ENCODE measurements around the gene NPIPB6. TPM values are rescaled to one million over a fixed set of nuclear protein-coding genes. Genes with fewer than 3 reads are reported as not detected.

Gene NPIPB6
- total and polyA plus RNA-seq, 2 experiments from 2014 or later, result 1.5 to 1.8 TPM

DNA sequence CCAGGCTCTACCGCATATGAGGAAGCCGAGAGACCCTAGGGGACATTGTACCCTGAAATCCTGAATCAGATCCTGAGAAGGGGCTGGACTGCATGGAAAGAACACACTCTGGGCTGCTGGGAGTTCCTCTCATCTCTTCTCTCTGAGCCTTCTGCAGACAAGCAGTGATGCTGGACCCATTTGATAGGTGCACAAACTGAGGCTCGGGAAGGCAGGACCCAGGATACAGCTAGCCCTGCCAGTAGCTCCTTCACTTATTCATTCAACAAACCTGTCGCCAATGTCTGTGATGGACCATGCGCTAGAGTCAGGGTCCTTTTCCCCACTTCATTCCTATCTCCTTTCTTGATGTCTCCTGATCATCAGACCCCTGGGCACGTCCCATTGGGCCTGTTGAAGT lies 69.1 kb downstream of the NPIPB6 start:
- H3K9me2 ChIP-seq (ENCODE audit: insufficient read depth), result no peaks in the 10 kb centered on the region
- peaks cover 26% of the 10 kb centered on the region for H4K20me1 ChIP-seq (replicated peaks; ENCODE audit: insufficient read depth)
- no peaks in the 10 kb centered on the region for H3K27me3 ChIP-seq (ENCODE audit: insufficient read depth)
- Mint-ChIP-seq H3K36me3 (ENCODE audit: low read depth) (peaks cover 32% of the 10 kb centered on the region), H3K27ac (no peak overlapping the region), H3K4me3 (peak overlapping the region; percentile 98), H3K4me1 (peaks cover 54% of the 10 kb centered on the region), H3K27me3 (ENCODE audit: insufficient read depth, low read depth, poor library complexity) (peaks cover 24% of the 10 kb centered on the region), H3K9me3 (no peaks in the 10 kb centered on the region)
- no peak for DNase-seq (ENCODE audit: low spot score)
- peak overlapping the region; percentile 99 for H3K4me2 ChIP-seq
- peaks cover 30% of the 10 kb centered on the region for H3K4me1 ChIP-seq (ENCODE audit: insufficient read depth)
- peaks cover 85% of the 10 kb centered on the region for H3K79me2 ChIP-seq (replicated peaks; ENCODE audit: insufficient read depth)
- 0 out of 2 replicates have a peak, but pooled peaks cover 13% of the 10 kb centered on the region for H3F3A ChIP-seq (replicated peaks; ENCODE audit: low read depth)
- TF ChIP-seq EZH2phosphoT487 (IDR thresholded peaks at IDR 0.05; ENCODE audit: unreplicated experiment) (no peak), EZH2 (IDR thresholded peaks at IDR 0.05; ENCODE audit: low read depth, unreplicated experiment) (no peak), CREB1 (CRISPR knock-in tag; IDR thresholded peaks at IDR 0.05; ENCODE audit: low read depth) (no peak), ZNF331 (CRISPR knock-in tag; IDR thresholded peaks at IDR 0.05; ENCODE audit: low read depth) (no peak), JUNB (IDR thresholded peaks at IDR 0.05; ENCODE audit: unreplicated experiment) (no peak), ZNF114 (CRISPR knock-in tag; IDR thresholded peaks at IDR 0.05) (no peak)
- TF ChIP-seq, protein P1, sequence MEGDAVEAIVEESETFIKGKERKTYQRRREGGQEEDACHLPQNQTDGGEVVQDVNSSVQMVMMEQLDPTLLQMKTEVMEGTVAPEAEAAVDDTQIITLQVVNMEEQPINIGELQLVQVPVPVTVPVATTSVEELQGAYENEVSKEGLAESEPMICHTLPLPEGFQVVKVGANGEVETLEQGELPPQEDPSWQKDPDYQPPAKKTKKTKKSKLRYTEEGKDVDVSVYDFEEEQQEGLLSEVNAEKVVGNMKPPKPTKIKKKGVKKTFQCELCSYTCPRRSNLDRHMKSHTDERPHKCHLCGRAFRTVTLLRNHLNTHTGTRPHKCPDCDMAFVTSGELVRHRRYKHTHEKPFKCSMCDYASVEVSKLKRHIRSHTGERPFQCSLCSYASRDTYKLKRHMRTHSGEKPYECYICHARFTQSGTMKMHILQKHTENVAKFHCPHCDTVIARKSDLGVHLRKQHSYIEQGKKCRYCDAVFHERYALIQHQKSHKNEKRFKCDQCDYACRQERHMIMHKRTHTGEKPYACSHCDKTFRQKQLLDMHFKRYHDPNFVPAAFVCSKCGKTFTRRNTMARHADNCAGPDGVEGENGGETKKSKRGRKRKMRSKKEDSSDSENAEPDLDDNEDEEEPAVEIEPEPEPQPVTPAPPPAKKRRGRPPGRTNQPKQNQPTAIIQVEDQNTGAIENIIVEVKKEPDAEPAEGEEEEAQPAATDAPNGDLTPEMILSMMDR (conservative IDR thresholded peaks at IDR 0.05; ENCODE audit: low read depth in 2 of 2), result no peak
- TF ChIP-seq, protein P2, sequence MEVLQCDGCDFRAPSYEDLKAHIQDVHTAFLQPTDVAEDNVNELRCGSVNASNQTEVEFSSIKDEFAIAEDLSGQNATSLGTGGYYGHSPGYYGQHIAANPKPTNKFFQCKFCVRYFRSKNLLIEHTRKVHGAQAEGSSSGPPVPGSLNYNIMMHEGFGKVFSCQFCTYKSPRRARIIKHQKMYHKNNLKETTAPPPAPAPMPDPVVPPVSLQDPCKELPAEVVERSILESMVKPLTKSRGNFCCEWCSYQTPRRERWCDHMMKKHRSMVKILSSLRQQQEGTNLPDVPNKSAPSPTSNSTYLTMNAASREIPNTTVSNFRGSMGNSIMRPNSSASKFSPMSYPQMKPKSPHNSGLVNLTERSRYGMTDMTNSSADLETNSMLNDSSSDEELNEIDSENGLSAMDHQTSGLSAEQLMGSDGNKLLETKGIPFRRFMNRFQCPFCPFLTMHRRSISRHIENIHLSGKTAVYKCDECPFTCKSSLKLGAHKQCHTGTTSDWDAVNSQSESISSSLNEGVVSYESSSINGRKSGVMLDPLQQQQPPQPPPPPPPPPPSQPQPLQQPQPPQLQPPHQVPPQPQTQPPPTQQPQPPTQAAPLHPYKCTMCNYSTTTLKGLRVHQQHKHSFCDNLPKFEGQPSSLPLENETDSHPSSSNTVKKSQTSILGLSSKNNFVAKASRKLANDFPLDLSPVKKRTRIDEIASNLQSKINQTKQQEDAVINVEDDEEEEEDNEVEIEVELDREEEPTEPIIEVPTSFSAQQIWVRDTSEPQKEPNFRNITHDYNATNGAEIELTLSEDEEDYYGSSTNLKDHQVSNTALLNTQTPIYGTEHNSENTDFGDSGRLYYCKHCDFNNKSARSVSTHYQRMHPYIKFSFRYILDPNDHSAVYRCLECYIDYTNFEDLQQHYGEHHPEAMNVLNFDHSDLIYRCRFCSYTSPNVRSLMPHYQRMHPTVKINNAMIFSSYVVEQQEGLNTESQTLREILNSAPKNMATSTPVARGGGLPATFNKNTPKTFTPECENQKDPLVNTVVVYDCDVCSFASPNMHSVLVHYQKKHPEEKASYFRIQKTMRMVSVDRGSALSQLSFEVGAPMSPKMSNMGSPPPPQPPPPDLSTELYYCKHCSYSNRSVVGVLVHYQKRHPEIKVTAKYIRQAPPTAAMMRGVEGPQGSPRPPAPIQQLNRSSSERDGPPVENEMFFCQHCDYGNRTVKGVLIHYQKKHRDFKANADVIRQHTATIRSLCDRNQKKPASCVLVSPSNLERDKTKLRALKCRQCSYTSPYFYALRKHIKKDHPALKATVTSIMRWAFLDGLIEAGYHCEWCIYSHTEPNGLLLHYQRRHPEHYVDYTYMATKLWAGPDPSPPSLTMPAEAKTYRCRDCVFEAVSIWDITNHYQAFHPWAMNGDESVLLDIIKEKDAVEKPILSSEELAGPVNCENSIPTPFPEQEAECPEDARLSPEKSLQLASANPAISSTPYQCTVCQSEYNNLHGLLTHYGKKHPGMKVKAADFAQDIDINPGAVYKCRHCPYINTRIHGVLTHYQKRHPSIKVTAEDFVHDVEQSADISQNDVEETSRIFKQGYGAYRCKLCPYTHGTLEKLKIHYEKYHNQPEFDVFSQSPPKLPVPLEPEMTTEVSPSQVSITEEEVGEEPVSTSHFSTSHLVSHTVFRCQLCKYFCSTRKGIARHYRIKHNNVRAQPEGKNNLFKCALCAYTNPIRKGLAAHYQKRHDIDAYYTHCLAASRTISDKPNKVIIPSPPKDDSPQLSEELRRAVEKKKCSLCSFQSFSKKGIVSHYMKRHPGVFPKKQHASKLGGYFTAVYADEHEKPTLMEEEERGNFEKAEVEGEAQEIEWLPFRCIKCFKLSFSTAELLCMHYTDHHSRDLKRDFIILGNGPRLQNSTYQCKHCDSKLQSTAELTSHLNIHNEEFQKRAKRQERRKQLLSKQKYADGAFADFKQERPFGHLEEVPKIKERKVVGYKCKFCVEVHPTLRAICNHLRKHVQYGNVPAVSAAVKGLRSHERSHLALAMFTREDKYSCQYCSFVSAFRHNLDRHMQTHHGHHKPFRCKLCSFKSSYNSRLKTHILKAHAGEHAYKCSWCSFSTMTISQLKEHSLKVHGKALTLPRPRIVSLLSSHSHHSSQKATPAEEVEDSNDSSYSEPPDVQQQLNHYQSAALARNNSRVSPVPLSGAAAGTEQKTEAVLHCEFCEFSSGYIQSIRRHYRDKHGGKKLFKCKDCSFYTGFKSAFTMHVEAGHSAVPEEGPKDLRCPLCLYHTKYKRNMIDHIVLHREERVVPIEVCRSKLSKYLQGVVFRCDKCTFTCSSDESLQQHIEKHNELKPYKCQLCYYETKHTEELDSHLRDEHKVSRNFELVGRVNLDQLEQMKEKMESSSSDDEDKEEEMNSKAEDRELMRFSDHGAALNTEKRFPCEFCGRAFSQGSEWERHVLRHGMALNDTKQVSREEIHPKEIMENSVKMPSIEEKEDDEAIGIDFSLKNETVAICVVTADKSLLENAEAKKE (CRISPR knock-in tag; IDR thresholded peaks at IDR 0.05), result no peak
- TF ChIP-seq, protein P3, sequence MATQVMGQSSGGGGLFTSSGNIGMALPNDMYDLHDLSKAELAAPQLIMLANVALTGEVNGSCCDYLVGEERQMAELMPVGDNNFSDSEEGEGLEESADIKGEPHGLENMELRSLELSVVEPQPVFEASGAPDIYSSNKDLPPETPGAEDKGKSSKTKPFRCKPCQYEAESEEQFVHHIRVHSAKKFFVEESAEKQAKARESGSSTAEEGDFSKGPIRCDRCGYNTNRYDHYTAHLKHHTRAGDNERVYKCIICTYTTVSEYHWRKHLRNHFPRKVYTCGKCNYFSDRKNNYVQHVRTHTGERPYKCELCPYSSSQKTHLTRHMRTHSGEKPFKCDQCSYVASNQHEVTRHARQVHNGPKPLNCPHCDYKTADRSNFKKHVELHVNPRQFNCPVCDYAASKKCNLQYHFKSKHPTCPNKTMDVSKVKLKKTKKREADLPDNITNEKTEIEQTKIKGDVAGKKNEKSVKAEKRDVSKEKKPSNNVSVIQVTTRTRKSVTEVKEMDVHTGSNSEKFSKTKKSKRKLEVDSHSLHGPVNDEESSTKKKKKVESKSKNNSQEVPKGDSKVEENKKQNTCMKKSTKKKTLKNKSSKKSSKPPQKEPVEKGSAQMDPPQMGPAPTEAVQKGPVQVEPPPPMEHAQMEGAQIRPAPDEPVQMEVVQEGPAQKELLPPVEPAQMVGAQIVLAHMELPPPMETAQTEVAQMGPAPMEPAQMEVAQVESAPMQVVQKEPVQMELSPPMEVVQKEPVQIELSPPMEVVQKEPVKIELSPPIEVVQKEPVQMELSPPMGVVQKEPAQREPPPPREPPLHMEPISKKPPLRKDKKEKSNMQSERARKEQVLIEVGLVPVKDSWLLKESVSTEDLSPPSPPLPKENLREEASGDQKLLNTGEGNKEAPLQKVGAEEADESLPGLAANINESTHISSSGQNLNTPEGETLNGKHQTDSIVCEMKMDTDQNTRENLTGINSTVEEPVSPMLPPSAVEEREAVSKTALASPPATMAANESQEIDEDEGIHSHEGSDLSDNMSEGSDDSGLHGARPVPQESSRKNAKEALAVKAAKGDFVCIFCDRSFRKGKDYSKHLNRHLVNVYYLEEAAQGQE (IDR thresholded peaks at IDR 0.05; ENCODE audit: unreplicated experiment), result no peak
- H3K27ac ChIP-seq (ENCODE audit: low read depth), result no peak overlapping the region
- peak overlapping the region; percentile 100 for H3K4me3 ChIP-seq
- H3K36me3 ChIP-seq (ENCODE audit: insufficient read depth), result peaks cover 4% of the 10 kb centered on the region; the same call in 1 of the 2 replicates
- ATAC-seq, result no peak
- H2AFZ ChIP-seq, result no peak overlapping the region
